Endothelial cell (in vitro differentiated cells): ENCODE results near the gene PEG3. TPM values are rescaled to one million over a fixed set of nuclear protein-coding genes. Genes with fewer than 3 reads are reported as not detected.

Experiments
- DNase-seq: peaks from one replicate; pipeline ENCODE4 v3.0.0; 2021; ENCODE audit warnings: low spot score
- H3K27ac Mint-ChIP-seq: one replicate; pipeline ENCODE4 v1.8.0; 2021; ENCODE audit warnings: mixed read lengths, inconsistent platforms; ENCODE audit not compliant: unreplicated experiment
- H3K27me3 Mint-ChIP-seq: one replicate; pipeline ENCODE4 v1.8.0; 2021; ENCODE audit warnings: mild to moderate bottlenecking, moderate library complexity, mixed read lengths, inconsistent platforms; ENCODE audit not compliant: unreplicated experiment
- H3K36me3 Mint-ChIP-seq: one replicate; pipeline ENCODE4 v1.8.0; 2021; ENCODE audit warnings: mild to moderate bottlenecking, low read depth, mixed read lengths, inconsistent platforms; ENCODE audit not compliant: unreplicated experiment
- H3K4me1 Mint-ChIP-seq: one replicate; pipeline ENCODE4 v1.8.0; 2021; ENCODE audit warnings: mild to moderate bottlenecking, mixed read lengths, inconsistent platforms; ENCODE audit not compliant: unreplicated experiment
- H3K4me3 Mint-ChIP-seq: one replicate; pipeline ENCODE4 v1.8.0; 2021; ENCODE audit warnings: mild to moderate bottlenecking, mixed read lengths, inconsistent platforms; ENCODE audit not compliant: unreplicated experiment
- H3K9me3 Mint-ChIP-seq: one replicate; pipeline ENCODE4 v1.8.0; 2021; ENCODE audit warnings: mixed read lengths, inconsistent platforms; ENCODE audit not compliant: unreplicated experiment
- total RNA-seq: library from RNA; stranded (reverse); fragmentation: NEBNext Ultra II Directional; extraction: Animal tissue kit (Norgen Biotek cat#: 25700); gene quantifications from one replicate; pipeline ENCODE4 v1.2.1, GENCODE V29; 2021; ENCODE audit not compliant: unreplicated experiment
- TF ChIP-seq, protein P1 (sequence below): fragments of 200-600 bp; sonication (generic); IDR thresholded peaks from one replicate; pipeline ENCODE4 v1.5.0; 2021; ENCODE audit warnings: antibody characterized with exemption; ENCODE audit not compliant: unreplicated experiment

PEG3 gene
- total RNA-seq, 1 donor from 2014 or later, result not detected

DNA sequence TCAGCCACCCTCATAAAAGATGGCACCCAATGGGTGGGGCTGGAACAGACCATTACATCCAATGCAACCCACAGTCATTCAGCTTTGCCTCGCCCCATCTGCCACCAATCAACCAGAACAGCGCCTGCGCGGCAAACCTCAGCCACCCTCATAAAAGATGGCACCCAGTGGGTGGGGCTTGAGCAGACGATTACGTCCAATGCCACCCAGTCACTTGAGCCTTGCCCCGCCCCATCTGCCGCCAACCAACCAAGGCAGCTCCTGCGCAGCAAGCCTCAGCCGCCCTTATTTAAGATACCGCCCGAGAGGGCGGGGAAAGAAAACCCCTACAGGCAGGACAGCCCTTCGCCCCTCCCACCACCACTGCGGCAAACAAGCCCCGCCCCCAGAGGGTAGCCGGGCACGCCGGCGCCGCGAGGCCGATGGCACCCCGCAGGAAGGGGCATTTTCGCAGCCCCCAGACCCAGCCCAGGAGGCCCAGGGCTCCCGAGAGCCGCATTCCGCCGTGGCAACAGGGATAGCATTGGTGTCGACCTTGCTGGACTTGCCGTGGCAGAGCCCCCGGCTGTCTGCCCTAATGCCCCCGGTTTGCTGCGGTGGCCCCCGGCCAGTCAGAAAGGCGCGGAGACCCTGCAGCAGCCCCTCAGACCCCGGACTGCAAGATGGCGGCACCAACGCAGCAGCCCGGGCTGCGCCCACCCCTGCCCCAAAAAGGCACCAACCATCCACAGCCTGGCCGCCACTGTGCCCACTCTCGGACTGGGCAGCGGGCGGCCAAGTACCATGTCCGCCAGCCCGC, 675 bp downstream of the PEG3 start:
- Mint-ChIP-seq H3K4me3 (no peak overlapping the region), H3K27me3 (peaks cover 13% of the 10 kb centered on the region), H3K27ac (no peak overlapping the region), H3K4me1 (no peaks in the 10 kb centered on the region), H3K9me3 (peaks cover 43% of the 10 kb centered on the region), H3K36me3 (peaks cover 35% of the 10 kb centered on the region)
- no peak for DNase-seq
- TF ChIP-seq, protein P1, sequence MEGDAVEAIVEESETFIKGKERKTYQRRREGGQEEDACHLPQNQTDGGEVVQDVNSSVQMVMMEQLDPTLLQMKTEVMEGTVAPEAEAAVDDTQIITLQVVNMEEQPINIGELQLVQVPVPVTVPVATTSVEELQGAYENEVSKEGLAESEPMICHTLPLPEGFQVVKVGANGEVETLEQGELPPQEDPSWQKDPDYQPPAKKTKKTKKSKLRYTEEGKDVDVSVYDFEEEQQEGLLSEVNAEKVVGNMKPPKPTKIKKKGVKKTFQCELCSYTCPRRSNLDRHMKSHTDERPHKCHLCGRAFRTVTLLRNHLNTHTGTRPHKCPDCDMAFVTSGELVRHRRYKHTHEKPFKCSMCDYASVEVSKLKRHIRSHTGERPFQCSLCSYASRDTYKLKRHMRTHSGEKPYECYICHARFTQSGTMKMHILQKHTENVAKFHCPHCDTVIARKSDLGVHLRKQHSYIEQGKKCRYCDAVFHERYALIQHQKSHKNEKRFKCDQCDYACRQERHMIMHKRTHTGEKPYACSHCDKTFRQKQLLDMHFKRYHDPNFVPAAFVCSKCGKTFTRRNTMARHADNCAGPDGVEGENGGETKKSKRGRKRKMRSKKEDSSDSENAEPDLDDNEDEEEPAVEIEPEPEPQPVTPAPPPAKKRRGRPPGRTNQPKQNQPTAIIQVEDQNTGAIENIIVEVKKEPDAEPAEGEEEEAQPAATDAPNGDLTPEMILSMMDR, result no peak

DNA sequence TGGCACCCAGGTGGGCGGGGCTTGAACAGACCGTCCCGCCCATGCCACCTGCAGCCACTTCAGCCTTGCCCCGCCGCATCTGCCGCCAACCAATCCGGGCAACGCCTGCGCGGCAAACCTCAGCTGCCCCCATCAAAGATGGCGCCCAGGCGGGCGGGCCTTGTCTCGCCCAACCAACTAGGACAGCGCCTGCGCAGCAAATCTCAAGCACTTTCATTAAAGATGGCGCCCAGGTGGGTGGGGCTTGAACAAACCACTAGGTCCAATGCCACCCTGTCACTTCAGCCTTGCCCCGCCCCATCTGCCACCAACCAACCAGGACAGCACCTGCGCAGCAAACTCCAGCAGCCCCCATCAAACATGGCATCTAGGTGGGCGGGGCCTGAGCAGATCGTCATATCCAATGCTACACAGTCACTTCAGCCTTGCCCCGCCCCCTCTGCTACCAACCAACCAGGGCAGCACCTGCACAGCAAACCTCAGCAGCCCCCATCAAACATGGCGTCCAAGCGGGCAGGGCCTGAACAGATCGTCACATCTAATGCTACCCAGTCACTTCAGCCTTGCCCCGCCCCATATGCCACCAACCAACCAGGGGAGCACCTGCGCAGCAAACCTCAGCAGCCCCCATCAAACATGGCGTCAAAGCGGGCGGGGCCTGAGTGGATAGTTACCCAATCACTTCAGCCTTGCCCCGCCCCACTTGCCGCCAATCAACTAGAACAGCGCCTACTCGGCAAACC, 1.4 kb downstream of the PEG3 start:
- peaks cover 49% of the 10 kb centered on the region for H3K9me3 Mint-ChIP-seq
- peaks cover 13% of the 10 kb centered on the region for H3K27me3 Mint-ChIP-seq
- peaks cover 35% of the 10 kb centered on the region for H3K36me3 Mint-ChIP-seq
- DNase-seq, result no peak
- no peak overlapping the region for H3K4me3 Mint-ChIP-seq
- no peaks in the 10 kb centered on the region for H3K4me1 Mint-ChIP-seq
- TF ChIP-seq, protein P1, result no peak
- H3K27ac Mint-ChIP-seq, result no peak overlapping the region

GRCh38 chr19:56838024-56838908, 2.3 kb downstream of the PEG3 start:
- DNase-seq, result no peak
- peak overlapping the region; percentile 51 for H3K4me3 Mint-ChIP-seq
- peaks cover 38% of the 10 kb centered on the region for H3K36me3 Mint-ChIP-seq
- TF ChIP-seq, protein P1, result no peak
- peaks cover 13% of the 10 kb centered on the region for H3K27me3 Mint-ChIP-seq
- no peaks in the 10 kb centered on the region for H3K4me1 Mint-ChIP-seq
- H3K27ac Mint-ChIP-seq, result no peak overlapping the region
- H3K9me3 Mint-ChIP-seq, result peaks cover 51% of the 10 kb centered on the region

- TF ChIP-seq, protein P1, result no peak
- Mint-ChIP-seq H3K4me3 (peak overlapping the region; percentile 51), H3K9me3 (peaks cover 56% of the 10 kb centered on the region), H3K27ac (no peak overlapping the region), H3K36me3 (peaks cover 39% of the 10 kb centered on the region), H3K27me3 (peaks cover 13% of the 10 kb centered on the region), H3K4me1 (no peaks in the 10 kb centered on the region)
- DNase-seq, result no peak
These were observed 3.0 kb downstream of the PEG3 start for GRCh38 chr19:56837492-56838023.
